GM19395 (cell line): ENCODE results near the gene PPM1E.
"Not testable (repeated sequence)": the region's sequence is repeated elsewhere in the genome, so short reads cannot be mapped to it uniquely, and the experiment has no call there.

Experiments
- ATAC-seq: cut with Tn5 transposase; IDR thresholded peaks from one replicate; pipeline ENCODE4 v1.9.1; 2021; ENCODE audit warnings: mild to moderate bottlenecking, moderate library complexity; ENCODE audit not compliant: unreplicated experiment

The PPM1E gene

DNA sequence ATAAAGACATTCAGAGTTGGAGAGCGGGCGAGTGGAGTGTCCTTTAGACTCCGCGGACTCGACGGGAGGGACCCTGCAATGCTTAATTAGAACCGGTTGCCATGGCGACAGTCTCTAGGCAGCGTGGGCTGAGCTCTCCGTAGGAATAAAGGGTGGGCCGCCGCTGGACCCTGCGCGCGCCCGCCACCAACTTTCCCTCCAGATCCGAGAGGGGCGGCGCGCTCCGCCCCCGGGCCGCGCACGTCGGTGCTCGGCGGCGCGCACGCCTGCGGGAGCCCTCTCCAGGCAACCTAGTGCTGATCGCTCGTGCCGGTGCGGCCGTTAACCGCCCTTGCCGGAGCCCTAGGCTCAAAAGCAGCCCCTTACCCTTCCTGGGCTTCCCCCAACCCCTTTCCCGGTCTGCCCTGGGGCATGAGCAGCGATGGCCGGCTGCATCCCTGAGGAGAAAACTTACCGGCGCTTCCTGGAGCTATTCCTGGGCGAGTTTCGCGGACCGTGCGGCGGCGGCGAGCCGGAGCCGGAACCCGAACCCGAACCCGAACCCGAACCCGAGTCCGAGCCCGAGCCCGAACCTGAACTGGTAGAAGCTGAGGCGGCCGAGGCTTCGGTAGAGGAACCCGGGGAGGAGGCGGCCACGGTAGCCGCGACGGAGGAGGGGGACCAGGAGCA, at the start of gene PPM1E:
Gene PPM1E (plus strand): TSS at position 278 of the 669 bp plus-strand sequence.
- ATAC-seq = no peak

DNA sequence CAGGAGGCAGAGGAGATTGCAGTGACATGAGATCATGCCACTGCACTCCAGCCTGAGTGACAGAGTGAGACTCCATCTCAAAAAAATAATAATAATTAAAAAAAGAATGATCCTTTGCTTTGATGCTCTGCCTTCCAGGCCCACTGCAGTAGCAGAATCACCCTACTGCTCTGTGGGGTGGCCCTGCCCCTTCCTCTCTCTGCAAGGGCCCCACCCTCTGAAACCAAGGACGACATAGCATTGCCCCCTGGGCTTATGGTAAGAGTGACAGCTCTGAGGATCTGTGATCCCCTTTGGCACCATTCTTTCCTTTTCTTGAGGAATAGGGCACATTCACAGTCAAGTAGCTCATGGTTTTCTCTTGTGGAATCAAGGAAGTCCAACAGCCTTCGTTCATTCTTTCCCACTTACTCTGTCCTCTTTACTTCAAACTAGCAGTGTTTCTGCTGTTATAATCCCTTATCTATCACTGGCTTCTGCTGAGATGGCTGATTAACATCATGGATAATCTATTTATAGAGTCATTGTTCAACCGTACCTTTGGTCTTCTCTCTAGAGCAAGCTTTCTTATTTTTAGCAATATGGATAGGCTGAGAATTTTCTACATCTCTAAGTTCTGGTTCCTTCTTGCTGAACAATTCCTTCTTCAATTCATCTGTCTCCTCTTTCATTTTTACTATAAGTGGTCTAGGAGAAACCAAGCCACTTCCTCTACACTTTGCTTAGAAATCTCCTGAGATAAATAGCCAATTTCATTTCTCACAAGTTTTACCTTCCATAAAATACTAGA, 49.1 kb upstream of the PPM1E start:
- ATAC-seq = no peak

DNA sequence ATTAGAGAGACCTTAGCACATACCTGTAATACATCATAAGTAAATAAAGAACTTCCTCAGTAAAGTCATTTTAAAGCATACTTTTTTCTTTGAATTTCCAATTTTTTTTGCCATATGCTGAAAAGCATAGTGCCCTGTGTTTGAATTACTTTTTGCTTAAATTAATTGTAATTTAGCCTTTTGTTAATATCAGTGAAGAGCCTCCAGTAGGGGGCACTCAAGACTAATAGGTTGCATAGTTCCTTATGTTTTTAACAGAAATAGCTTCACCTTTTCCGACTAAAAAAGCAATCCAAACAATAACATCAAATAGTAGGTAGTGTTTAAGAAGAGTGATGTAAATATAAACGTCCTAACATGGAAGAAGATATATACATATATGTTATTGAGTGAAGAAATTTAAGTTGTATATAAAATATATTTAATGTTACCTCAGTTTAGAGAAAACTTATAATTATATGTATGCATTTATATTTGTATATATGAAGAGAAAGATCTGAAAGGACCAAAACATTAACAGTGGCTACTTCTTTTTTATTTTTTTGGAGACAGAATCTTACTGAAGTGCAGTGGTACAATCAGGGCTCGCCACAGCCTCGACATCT, 44.6 kb upstream of the PPM1E start:
- ATAC-seq = no peak

DNA sequence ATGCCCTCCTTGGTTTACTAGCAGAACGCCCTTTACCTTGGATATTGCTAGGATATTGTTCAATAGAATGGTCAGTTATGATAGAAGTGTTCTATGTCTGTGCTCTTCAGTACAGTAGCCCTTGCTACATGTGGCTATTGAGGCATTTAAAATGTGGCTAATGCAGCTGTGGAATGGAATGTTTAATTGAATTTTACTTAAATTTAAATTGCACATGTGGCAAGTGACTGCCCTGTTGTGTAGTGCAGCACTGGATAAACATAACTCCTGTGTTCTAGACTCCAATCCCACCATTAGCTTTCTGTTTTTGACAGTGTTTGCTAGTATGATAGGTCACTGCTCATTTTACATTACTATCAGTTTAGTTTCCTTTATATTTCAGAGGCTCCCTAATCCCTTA, 33.4 kb upstream of the PPM1E start:
- ATAC-seq = no peak

DNA sequence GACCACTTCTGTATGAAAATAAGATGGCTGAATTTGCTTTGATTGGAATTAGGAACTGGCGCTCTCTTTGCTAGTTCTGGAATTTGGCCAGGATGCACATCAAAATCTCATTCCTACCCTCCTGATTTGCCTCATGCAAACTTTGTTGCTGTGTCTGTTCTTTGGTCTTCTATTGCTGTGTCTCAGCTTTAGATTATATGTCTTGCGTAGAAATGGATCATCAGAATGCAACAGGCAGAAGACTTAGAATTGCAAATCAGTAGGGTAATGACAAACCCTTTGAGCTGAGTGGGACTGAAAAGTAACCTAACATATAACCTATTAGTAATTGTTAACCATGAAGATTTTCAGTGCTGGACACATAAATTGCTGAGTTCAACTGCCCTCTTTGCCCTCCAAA, 33.0 kb upstream of the PPM1E start:
- ATAC-seq = no peak

DNA sequence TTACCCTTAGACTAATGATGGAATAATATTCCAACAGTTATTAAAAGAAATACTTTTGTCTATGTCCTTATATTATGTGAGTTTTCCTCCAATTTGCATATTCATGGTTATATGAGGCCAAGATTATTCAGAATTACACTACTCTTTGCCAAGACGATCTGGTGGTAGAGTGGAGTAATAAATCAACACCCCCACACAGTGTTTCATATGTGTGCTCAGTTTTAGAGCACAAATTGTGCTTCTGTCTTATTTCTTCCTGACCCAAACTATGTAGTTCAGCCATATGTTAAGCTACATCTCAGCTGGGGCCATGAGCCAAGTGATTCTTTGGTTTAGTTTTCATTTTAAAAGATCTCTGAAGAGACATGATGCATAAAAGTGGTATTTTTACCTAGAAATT, 26.9 kb upstream of the PPM1E start:
- ATAC-seq = no peak

DNA sequence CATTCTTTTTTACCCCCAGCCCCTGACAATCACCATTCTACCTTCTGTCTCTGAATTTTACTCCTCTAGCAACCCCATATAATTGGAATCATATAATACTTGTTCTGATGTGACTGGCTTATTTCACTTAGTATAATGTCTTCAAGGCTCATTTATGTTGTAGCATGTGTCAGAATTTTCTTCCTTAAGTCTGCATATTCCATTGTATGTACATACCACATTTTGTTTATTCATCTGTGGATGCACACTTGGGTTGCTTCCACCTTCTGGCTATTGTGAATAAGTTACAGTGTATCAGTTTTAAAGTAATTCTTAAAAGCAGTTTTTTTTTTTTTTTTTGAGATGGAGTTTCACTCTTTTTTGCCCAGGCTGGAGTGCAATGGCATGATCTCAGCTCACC, 24.7 kb upstream of the PPM1E start:
- ATAC-seq = no peak

DNA sequence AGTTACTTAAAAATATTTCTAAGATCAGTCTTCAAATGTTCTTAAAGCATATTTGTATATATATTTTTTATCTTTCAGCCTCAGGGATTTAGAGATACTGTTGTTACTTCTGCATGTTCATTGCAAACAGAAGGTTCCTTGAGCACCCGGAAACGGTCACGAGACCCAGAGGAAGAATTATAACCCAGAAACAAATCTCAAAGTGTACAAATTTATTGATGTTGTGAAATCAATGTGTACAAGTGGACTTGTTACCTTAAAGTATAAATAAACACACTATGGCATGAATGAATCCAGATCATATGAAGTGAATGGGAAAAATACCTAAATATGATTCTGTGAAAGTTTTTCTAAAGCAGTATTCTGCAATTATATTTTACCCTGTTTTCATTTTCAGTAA, 21.6 kb upstream of the PPM1E start:
- ATAC-seq = no peak

DNA sequence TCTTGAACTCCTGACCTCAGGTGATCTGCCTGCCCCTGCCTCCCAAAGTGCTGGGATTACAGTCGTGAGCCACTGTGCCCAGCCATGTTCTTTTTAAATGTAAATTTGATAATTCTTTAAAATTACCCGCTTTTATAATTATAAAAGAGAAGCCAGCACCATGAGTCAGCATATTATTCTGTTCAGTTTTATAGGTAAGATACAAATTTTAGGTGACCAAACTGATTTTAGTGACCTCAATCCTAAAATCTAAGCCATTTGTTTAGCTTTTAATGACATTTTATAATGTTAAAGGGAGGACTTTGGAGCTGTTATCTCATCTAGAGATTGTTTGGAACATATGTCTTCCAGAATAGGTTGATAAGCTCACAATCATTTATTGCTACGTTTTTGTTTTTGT, 20.8 kb upstream of the PPM1E start:
- ATAC-seq = no peak

DNA sequence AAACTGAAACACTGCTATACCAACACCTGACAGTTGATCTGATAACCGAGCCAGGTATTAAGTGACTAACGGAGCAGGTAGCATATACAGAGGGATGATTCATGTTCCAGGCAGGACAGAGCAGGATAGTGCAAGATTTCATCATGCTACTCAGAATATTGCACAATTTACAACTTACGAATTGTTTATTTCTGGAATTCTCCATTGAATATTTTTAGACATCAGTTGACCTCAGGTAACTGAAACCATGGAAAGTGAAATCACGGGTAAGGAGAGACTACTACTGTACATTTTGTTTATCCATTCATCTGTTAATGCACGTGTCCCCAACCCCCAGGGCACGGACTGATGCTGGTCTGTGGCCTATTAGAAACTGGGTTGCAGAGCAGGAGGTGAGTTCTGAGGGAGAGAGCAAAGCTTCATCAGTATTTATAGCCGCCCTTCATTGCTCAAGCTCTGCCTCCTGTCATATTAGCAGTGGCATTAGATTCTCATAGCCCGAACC, 14.5 kb upstream of the PPM1E start:
- ATAC-seq = no peak

DNA sequence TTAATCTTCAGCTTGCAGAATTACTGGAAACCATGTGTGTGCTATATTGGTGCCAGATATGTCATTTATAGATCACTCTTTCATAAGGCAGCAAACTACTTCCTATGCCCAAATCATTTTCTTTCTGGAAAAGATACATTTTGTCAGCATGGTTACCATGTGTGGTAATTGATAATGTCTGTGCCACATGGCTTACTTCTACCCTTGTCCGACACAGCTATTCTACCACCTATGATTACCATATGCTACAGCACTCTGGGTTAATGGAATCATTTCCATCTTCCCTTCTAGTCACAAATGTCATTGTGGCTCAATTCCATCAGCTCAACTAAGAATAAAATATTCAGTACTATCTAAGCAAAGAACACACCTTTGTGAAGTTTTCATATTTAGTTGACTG, 8.0 kb upstream of the PPM1E start:
- no peak for ATAC-seq

DNA sequence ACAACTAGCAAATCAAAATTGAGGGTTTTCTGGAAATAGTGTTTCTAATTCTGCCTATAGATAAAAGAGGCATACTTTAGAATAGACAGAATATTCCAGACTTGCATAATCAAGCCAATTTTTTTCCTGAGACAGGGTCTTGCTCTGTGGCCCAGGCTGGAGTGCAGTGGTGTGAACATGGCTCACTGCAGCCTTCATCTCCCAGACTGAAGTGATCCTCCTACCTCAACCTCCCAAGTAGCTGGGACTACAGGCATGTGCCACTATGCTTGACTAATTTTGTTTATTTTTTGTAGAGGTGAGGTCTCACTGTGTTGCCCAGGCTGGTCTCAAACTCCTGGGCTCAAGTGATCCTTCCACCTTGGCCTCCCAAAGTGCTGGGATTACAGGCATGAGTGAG, 6.0 kb upstream of the PPM1E start:
- ATAC-seq = not testable (repeated sequence)

DNA sequence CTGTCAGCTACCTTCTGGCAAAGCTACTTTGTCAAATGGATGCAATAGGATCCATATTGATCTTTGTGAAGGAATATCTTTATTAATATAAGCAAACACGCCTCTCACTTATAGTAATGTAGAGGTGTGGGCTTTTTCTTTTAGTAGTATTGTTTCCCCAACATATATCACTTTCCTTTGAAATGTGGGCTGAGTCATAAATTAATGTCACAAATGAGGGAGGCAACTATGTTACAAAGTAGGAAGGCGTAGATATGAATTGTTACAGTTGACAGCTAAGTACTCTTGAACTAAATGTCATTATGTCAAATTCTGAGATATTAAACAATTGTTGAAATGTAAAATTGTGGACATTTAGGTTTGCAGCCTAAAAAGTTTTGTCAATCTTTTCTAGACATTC, 2.6 kb upstream of the PPM1E start:
- ATAC-seq = no peak

DNA sequence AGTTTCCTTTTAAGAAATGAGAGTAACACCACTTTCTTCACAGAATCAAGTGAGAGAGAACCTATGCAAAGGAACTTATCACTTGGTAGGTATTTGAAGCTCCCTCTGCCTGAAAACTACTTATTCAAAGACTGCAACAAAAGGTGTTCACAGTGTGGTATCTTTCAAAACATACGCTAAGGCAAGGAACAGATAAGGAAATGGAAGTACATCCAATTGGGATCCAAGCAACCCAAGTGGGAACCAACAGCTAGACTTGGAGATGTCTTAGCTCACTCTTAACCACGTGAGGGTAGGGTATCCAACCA, 431 bp upstream of the PPM1E start:
- ATAC-seq = no peak

DNA sequence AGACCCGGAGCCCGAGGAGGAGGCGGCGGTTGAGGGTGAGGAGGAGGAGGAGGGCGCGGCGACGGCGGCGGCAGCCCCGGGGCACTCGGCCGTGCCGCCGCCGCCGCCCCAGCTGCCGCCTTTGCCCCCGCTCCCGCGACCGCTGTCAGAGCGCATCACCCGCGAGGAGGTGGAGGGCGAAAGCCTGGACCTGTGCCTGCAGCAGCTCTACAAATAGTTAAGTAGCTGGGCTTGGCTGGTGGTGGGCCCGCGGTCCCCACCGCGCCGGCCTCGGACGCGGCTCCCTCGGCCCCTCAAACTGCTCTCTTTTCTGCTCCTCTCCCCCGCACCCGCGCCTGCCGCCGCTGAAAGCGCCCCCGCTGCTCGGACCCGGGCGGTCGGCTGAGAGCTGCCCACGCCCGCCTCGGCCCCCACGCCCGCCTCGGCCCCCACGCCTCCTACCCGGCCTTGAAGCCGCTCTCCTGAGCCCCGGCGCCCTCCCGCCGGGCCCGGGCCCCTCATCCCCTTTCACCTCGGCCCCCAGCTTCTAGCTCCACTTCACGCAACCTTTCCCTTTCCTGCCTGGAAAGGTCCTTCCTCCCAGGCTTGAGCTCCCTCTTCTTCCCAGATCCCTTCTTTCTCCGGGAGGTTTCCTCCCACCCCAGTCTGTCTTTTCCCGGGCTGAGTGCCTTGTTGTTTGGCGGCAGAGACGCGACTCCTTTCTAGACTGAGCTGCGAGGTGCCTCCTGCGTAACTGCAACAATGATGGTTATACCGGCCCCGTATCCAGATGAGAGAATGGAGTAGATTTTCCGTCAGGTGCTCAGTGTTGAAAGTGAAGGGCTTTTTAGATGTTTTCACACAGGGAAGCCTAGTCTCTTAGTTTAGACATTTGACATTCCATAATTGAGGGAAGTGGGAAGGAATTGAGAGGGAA, 850 bp downstream of the PPM1E start:
- ATAC-seq = no peak

DNA sequence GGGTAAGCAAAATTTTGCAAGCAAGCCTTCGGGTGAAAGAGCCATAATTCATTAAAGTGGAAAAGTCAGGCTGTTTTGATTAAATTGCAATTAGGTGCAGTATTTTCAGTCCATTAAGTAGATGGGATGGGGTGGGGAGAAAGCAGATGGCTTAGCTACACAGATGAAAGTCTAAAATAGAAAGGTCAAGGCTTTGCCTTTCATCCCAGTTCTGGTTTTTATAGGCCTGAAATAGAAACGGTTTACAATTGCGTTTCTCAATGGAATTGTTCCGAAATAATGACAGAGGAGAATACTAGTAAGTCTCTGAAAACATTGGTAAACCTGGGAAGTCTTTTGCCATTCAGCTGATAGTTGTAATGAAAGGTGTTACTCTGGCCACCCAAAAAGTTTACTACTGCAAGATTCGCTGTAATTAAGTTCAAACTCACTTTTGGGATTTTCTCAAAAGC, 1.5 kb downstream of the PPM1E start:
- ATAC-seq = no peak

DNA sequence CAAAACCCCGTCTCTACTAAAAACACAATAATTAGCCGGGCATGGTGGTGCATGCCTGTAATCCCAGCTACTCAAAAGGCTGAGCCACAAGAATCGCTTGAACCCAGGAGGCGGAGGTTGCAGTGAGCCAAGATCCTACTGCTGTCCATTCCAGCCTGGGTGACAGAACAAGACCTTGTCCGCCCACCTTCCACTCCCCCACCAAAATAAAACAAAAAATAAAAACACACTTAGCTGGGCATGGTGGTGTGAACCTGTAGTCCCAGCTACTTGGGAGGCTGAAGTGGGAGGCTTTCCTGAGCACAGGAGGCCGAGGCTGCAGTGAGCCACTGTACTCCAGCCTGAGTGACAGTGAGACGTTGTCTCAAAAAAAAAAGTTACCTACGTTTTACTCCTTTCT, 3.2 kb downstream of the PPM1E start:
- no peak for ATAC-seq

DNA sequence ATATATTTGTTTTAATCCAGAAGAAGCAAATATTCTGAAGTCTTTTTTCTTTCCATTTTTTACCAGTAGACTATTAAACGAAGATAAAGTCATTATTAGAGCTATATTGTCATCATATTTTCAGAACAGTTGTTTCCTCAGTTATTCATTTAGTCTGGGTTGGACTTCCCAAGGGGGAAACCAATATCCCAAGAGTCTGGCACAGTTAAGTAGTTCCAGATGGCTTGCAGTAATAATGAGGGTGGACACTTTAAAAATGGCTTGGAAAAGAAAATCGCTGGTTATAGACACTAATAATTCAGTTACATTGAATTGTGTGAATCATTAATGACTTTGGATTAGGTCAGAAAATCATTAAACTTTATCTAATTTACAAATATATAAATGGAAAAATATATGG, 3.9 kb downstream of the PPM1E start:
- ATAC-seq = no peak

DNA sequence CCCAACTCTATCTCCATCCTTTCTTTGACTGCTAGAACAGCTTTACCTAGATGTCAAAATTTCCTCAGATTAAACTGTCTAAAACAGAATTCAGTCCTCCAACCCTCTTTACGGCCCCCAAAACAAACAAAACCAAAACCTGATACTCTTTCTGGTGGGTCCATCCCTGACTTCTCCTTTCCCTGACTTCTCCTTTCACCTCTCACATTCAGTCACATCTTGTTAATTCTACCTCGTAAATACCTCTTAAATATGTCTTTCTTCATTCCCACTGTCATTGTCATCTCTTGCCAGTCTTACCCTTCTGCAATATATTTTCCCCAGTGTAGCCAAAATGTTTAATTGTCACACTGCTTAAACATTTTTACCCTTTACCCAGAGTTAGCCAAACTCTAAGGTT, 4.6 kb downstream of the PPM1E start:
- no peak for ATAC-seq

DNA sequence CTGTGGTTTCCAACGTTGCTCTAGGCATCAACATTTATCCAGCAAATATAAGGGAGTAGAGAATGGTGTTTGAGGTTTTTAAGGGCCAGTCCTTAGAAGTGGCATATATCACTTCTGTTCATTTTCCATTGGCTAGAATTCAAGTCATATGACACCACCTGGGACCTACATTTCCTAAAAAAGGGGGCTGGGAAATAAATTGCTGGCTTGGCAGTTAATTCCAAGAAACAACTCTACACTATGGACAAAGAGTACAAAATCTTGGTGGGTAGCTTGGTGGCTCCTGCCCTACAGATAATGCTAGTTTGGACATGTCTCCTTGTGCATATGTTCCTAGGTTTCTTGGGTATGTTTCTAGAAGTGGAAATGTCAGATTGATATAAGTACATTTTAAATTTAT, 7.6 kb downstream of the PPM1E start:
- ATAC-seq = no peak

DNA sequence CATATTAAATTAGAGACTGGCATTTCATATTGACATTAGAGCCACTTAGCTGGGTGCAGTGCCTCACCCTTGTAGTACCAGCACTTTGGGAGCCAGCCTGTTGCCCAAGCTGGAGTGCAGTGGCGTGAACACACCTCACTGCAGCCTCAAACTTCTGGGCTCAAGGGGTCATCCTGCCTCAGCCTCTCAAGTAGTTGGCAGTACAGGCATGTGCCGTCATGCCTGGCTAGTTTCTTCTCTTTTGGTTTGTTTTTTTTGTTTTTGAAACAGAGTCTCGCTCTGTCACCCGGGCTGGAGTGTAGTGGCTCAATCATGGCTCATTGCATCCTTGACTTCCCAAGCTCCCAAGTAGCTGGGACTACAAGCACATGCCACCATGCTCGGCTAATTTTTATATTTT, 8.7 kb downstream of the PPM1E start:
- no peak for ATAC-seq
